Activated CD4-positive, alpha-beta T cell treated with anti-CD3 and anti-CD28 coated beads, Interleukin-2, amount 10 ng/mL, durations not matched to agents 7 days and 5 days (primary cell): ENCODE results near the gene SGIP1. TPM values are rescaled to one million over a fixed set of nuclear protein-coding genes. Genes with fewer than 3 reads are reported as not detected.

ENCODE experiments used
- CTCF ChIA-PET: fragments of 350-600 bp; sonication (Branson Sonifier 250); formaldehyde crosslinking; loops from one replicate; lab custom pipeline; 2021; ENCODE audit warnings: antibody characterized with exemption; lab: Charles Lee
- POLR2A ChIA-PET: fragments of 350-600 bp; sonication (Branson Sonifier 250); formaldehyde crosslinking; loops from one replicate; lab custom pipeline; 2021; ENCODE audit warnings: antibody characterized with exemption; lab: Charles Lee
- DNase-seq: peaks from one replicate; pipeline ENCODE4 v3.0.0-alpha.2; 2020
- H3K27ac Mint-ChIP-seq: one replicate; pipeline ENCODE4 v1.8.0; 2021; ENCODE audit warnings: mild to moderate bottlenecking, moderate library complexity, mixed read lengths
- H3K27me3 Mint-ChIP-seq: one replicate; pipeline ENCODE4 v1.8.0; 2021; ENCODE audit warnings: mixed read lengths
- H3K36me3 Mint-ChIP-seq: one replicate; pipeline ENCODE4 v1.8.0; 2021; ENCODE audit warnings: low read depth, mixed read lengths
- H3K4me1 Mint-ChIP-seq: one replicate; pipeline ENCODE4 v1.8.0; 2021; ENCODE audit warnings: mixed read lengths
- H3K4me3 Mint-ChIP-seq: one replicate; pipeline ENCODE4 v1.8.0; 2021; ENCODE audit warnings: mild to moderate bottlenecking, moderate library complexity, mixed read lengths
- H3K9me3 Mint-ChIP-seq: one replicate; pipeline ENCODE4 v1.8.0; 2021; ENCODE audit warnings: mixed read lengths
- total RNA-seq, 2 experiments: library from RNA; stranded (reverse); gene quantifications; one replicate each; pipeline ENCODE4 v1.2.3, GENCODE V29; 2021

The SGIP1 gene
- total RNA-seq, 2 experiments from 2014 or later = not detected

GRCh38 chr1:66761221-66761620, 227.3 kb downstream of the SGIP1 start:
- H3K4me3 Mint-ChIP-seq = no peak overlapping the region
- peaks cover 8% of the 10 kb centered on the region for H3K27me3 Mint-ChIP-seq
- H3K9me3 Mint-ChIP-seq = no peaks in the 10 kb centered on the region
- H3K27ac Mint-ChIP-seq = no peak overlapping the region
- DNase-seq = no peak
- H3K36me3 Mint-ChIP-seq = no peaks in the 10 kb centered on the region
- ChIA-PET POLR2A (no interaction called here), CTCF (no interaction called here)
- H3K4me1 Mint-ChIP-seq = no peaks in the 10 kb centered on the region

- H3K27me3 Mint-ChIP-seq = no peaks in the 10 kb centered on the region
- H3K9me3 Mint-ChIP-seq = no peaks in the 10 kb centered on the region
- peaks cover 16% of the 10 kb centered on the region for H3K4me1 Mint-ChIP-seq
- no peak overlapping the region for H3K4me3 Mint-ChIP-seq
- no peak overlapping the region for H3K27ac Mint-ChIP-seq
- ChIA-PET POLR2A (interaction anchor here (0.7 kb wide), 1 partner anchor 25 kb away, joined by 3 read pairs; no protein-coding TSS in a partner anchor), CTCF (interaction anchor here (1.0 to 1.7 kb wide), 3 partner anchors 10 to 384 kb away, joined by 3 to 4 read pairs (median 3); no protein-coding TSS in a partner anchor)
- no peaks in the 10 kb centered on the region for H3K36me3 Mint-ChIP-seq
- DNase-seq = peak; percentile 69
Observed at GRCh38 chr1:66764994-66765578, 231.1 kb downstream of the SGIP1 start.

DNA sequence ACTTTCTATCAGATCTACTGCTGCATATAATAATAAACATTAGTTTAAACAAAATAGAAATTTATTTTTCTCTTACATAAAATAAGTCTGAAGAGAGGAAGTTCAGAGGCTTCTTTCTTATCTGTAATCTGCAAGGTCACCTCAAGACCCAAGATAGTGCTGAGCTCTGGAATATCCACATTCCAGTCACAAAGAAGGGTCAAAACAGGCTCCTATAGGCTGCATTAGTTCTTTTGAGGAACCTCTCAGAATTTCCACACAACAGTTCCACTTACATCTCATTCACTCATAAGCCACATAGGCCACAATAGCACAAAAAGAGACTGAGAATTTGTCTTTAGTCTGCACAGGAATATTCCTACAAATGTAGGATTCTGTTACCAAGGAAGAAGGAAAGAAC, 233.7 kb downstream of the SGIP1 start:
- Mint-ChIP-seq H3K9me3 (peaks cover 3% of the 10 kb centered on the region), H3K27ac (no peak overlapping the region), H3K4me3 (no peak overlapping the region), H3K36me3 (no peaks in the 10 kb centered on the region), H3K4me1 (peaks cover 26% of the 10 kb centered on the region), H3K27me3 (no peaks in the 10 kb centered on the region)
- POLR2A ChIA-PET = no interaction called here
- CTCF ChIA-PET = no interaction called here
- DNase-seq = no peak

GRCh38 chr1:66768965-66769364, 235.0 kb downstream of the SGIP1 start:
- Mint-ChIP-seq H3K27me3 (no peaks in the 10 kb centered on the region), H3K4me3 (peak overlapping the region; percentile 58), H3K9me3 (peaks cover 3% of the 10 kb centered on the region), H3K36me3 (no peaks in the 10 kb centered on the region), H3K27ac (peak overlapping the region; percentile 65), H3K4me1 (peaks cover 26% of the 10 kb centered on the region)
- ChIA-PET CTCF (no interaction called here), POLR2A (no interaction called here)
- DNase-seq = no peak

DNA sequence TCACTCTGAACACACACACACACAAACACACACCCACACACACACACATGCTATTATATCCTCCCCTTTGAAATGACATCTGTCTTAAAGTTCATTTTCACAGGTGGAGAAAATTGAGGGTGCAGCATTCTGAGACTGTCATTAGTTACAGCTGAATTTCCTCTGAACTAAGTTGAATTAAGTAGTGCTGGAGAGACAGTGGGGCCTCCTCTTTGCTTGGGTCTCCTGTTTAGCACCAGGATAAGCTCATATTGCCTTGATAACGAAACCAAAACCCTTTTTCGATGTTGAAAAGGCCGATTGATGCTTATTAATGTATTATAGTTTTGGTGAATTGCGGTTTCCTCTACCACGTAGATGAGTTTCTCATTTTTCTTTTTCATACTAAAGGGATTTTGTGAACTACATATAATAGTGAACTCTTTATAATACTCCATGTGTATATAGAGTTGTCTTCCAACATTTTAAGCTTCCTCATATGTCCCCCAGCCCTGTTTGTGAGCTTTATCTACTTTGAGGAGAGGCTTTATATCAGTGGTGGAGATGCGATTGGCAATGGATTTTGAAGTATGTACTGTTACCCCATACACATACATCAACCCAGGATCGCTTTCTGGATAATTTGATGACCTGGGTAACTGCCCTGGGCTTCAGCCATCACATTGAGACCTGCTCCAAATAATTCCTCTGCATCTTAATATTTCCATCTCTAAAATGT, 235.7 kb downstream of the SGIP1 start:
- ChIA-PET CTCF (interaction anchor here (0.6 kb wide), 1 partner anchor 794 kb away, joined by 4 read pairs; no protein-coding TSS in a partner anchor), POLR2A (interaction anchor here (0.6 kb wide), 1 partner anchor 155 kb away, joined by 5 read pairs; the partner anchor contains the start of genes DNAI4 and MIER1)
- Mint-ChIP-seq H3K9me3 (peaks cover 3% of the 10 kb centered on the region), H3K4me1 (peaks cover 26% of the 10 kb centered on the region), H3K4me3 (peak overlapping the region; percentile 58), H3K36me3 (no peaks in the 10 kb centered on the region), H3K27ac (peak overlapping the region; percentile 83), H3K27me3 (no peaks in the 10 kb centered on the region)
- peak; percentile 26 for DNase-seq

DNA sequence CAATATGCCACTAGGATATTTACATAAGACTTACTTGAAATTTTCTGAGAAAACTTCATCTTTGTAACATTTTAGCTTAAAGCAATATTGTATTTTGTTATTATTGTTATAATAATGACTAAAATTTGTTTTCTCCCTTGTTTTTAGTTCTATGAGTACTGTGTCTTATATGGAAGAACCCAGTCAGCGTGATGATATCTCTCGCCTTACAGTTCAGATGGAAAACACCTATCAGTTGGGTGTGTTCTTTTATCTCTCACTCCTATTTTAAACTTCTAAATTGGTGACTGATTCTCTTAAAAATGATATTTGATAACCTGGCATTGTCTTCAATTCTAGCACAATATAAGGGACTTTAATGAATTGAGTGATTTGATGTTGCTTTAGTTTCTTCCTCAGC, 236.3 kb downstream of the SGIP1 start:
- Mint-ChIP-seq H3K27ac (peak overlapping the region; percentile 83), H3K4me1 (peaks cover 26% of the 10 kb centered on the region), H3K36me3 (no peaks in the 10 kb centered on the region), H3K4me3 (peak overlapping the region; percentile 58), H3K9me3 (peaks cover 3% of the 10 kb centered on the region), H3K27me3 (no peaks in the 10 kb centered on the region)
- no peak for DNase-seq
- ChIA-PET POLR2A (interaction anchor here (0.6 kb wide), 1 partner anchor 155 kb away, joined by 5 read pairs; the partner anchor contains the start of genes DNAI4 and MIER1), CTCF (interaction anchor here (0.6 kb wide), 1 partner anchor 793 kb away, joined by 4 read pairs; no protein-coding TSS in a partner anchor)

GRCh38 chr1:66770694-66771093, 236.7 kb downstream of the SGIP1 start:
- Mint-ChIP-seq H3K27me3 (peaks cover 4% of the 10 kb centered on the region), H3K4me3 (no peak overlapping the region), H3K9me3 (peaks cover 3% of the 10 kb centered on the region), H3K27ac (peak overlapping the region; percentile 16), H3K36me3 (no peaks in the 10 kb centered on the region), H3K4me1 (peaks cover 26% of the 10 kb centered on the region)
- ChIA-PET CTCF (no interaction called here), POLR2A (no interaction called here)
- no peak for DNase-seq

DNA sequence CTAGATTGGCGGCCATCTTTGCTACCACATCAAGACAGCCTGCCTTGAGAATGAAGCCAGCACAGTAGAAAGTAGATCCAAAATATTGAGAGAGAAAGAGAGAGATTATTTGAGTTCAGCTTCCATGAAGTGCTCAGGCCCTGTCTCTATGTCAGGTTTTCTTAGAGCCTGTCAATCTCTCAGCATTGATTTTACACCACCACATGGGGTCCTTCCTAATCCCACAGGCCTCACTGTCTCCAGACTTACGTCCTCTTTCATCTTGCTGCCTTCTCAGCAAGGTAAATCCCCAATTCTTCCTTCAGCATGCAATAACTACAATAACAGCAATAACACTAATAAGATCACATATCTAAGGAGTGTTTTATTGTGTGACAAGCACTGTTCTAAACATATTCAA, 239.3 kb downstream of the SGIP1 start:
- Mint-ChIP-seq H3K4me3 (no peak overlapping the region), H3K9me3 (peaks cover 3% of the 10 kb centered on the region), H3K36me3 (no peaks in the 10 kb centered on the region), H3K27ac (no peak overlapping the region), H3K27me3 (peaks cover 4% of the 10 kb centered on the region), H3K4me1 (peaks cover 26% of the 10 kb centered on the region)
- no peak for DNase-seq
- ChIA-PET POLR2A (no interaction called here), CTCF (no interaction called here)

DNA sequence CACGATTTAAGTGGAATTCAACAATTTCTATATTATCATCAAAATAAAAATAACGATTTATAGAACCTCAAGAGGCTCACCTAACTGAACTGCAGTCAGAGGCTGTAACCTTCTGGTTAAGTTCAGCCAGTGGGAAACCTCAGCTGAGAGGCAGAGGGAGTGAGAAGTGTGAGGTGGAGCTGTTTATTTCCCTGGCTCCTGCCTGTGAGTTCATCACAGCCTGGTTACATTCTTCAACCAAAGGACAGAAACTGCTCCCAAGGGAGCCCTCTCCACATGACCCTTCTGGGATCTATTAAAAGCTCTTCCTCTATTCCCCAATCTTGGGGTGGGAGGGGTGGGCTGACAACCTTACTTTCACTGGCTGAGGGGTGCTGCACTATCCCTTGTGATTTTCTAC, 240.5 kb downstream of the SGIP1 start:
- ChIA-PET POLR2A (interaction anchor here (0.6 kb wide), 1 partner anchor 27 kb away, joined by 5 read pairs; the partner anchor contains the start of gene INSL5), CTCF (no interaction called here)
- Mint-ChIP-seq H3K36me3 (no peaks in the 10 kb centered on the region), H3K27ac (no peak overlapping the region), H3K9me3 (peaks cover 3% of the 10 kb centered on the region), H3K4me3 (no peak overlapping the region), H3K4me1 (peaks cover 17% of the 10 kb centered on the region), H3K27me3 (peaks cover 4% of the 10 kb centered on the region)
- no peak for DNase-seq

DNA sequence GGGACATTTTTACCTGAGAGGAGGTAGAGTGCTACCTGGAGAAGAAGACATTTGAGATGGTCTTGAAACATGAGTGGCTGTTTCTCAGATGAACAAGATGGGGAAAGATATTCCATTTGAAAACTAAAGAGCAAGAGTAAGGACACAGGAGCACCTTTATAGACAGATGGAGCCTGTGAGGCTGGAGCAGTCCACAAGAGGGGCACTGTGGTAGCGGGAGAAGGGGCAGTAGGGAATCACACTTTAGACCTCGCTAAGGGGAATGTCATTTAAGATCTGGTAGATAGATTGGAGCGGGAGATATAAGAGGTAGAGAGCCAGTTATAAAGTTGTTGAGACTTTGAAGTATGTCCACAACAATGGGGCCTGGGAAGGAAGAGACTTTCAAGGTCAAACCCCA, 241.7 kb downstream of the SGIP1 start:
- H3K27ac Mint-ChIP-seq = no peak overlapping the region
- H3K4me1 Mint-ChIP-seq = peaks cover 6% of the 10 kb centered on the region
- no peaks in the 10 kb centered on the region for H3K36me3 Mint-ChIP-seq
- no peak for DNase-seq
- H3K9me3 Mint-ChIP-seq = peaks cover 6% of the 10 kb centered on the region
- peaks cover 4% of the 10 kb centered on the region for H3K27me3 Mint-ChIP-seq
- POLR2A ChIA-PET = no interaction called here
- no peak overlapping the region for H3K4me3 Mint-ChIP-seq
- CTCF ChIA-PET = interaction anchor here (1.3 kb wide), 1 partner anchor 11 kb away, joined by 3 read pairs; no protein-coding TSS in a partner anchor

DNA sequence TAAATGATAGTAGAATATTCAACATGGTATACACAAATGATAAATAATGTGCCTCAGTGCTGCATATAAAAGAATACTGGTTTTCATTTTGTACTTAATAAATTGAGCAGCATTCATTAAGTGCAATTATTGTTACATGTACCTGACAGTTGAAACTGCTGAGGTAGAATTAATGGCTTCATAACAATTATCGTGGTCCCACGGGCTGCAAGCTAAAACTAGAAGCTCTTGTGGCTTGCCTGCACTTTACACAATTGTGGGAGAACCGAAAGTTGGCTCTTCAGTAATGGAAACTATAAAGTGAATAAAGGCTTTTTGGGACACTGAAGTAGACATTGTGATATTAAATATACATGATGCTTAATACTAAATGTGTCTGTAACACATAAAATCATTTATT, 243.9 kb downstream of the SGIP1 start:
- peaks cover 4% of the 10 kb centered on the region for H3K27me3 Mint-ChIP-seq
- ChIA-PET CTCF (no interaction called here), POLR2A (no interaction called here)
- H3K27ac Mint-ChIP-seq = no peak overlapping the region
- H3K4me3 Mint-ChIP-seq = no peak overlapping the region
- no peak for DNase-seq
- H3K4me1 Mint-ChIP-seq = no peaks in the 10 kb centered on the region
- H3K36me3 Mint-ChIP-seq = no peaks in the 10 kb centered on the region
- peaks cover 3% of the 10 kb centered on the region for H3K9me3 Mint-ChIP-seq

DNA sequence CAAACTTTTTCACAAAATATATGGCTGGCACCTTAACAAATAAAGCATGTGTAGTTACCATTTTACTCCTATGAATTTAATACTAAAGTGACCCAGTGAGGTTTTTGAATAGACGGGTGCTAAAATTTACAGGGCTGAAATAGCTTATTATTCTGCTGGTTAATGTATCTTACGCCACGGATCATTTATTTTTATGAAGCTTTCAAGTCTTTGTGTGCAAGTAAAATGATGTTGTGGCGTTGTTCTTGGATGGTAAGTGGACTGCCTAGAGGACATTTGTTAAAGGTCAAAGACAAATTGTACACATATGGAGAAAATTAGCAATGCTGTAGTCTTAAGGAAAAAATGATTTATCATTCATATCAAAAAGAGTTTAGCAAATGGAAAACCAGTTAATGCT, 244.3 kb downstream of the SGIP1 start:
- ChIA-PET CTCF (no interaction called here), POLR2A (no interaction called here)
- DNase-seq = no peak
- no peak overlapping the region for H3K27ac Mint-ChIP-seq
- peaks cover 4% of the 10 kb centered on the region for H3K27me3 Mint-ChIP-seq
- no peaks in the 10 kb centered on the region for H3K4me1 Mint-ChIP-seq
- no peaks in the 10 kb centered on the region for H3K36me3 Mint-ChIP-seq
- no peak overlapping the region for H3K4me3 Mint-ChIP-seq
- H3K9me3 Mint-ChIP-seq = peaks cover 3% of the 10 kb centered on the region

GRCh38 chr1:66778969-66779368, 245.0 kb downstream of the SGIP1 start:
- ChIA-PET POLR2A (no interaction called here), CTCF (no interaction called here)
- peaks cover 4% of the 10 kb centered on the region for H3K27me3 Mint-ChIP-seq
- no peak overlapping the region for H3K27ac Mint-ChIP-seq
- peaks cover 3% of the 10 kb centered on the region for H3K9me3 Mint-ChIP-seq
- DNase-seq = no peak
- no peaks in the 10 kb centered on the region for H3K36me3 Mint-ChIP-seq
- no peaks in the 10 kb centered on the region for H3K4me1 Mint-ChIP-seq
- H3K4me3 Mint-ChIP-seq = no peak overlapping the region
